Measurements from ENCODE around the gene CFAP97D2.
"Not testable (repeated sequence)": the region's sequence is repeated elsewhere in the genome, so short reads cannot be mapped to it uniquely, and the experiment has no call there.

Gene CFAP97D2

GRCh38 chr13:114198556-114198955 is 19.5 kb downstream of the CFAP97D2 start:
- DNase-seq (ENCODE audit: low read depth in 1 of 2, low spot score in 1 of 2), result no peak

- DNase-seq (ENCODE audit: low read depth in 1 of 2, low spot score in 1 of 2), result not testable (repeated sequence)
Measured at GRCh38 chr13:114199526-114199925, 20.5 kb downstream of the CFAP97D2 start.

GRCh38 chr13:114199954-114200353 is 20.9 kb downstream of the CFAP97D2 start:
- no peak for DNase-seq (ENCODE audit: low read depth in 1 of 2, low spot score in 1 of 2)

GRCh38 chr13:114200399-114200911 is 21.4 kb downstream of the CFAP97D2 start:
- DNase-seq (ENCODE audit: low read depth in 1 of 2, low spot score in 1 of 2), result no peak

GRCh38 chr13:114202581-114202980 is 23.5 kb downstream of the CFAP97D2 start:
- DNase-seq (ENCODE audit: low read depth in 1 of 2, low spot score in 1 of 2), result no peak

GRCh38 chr13:114203536-114203935 is 24.5 kb downstream of the CFAP97D2 start:
- no peak for DNase-seq (ENCODE audit: low read depth in 1 of 2, low spot score in 1 of 2)

- no peak for DNase-seq (ENCODE audit: low read depth in 1 of 2, low spot score in 1 of 2)
Measured at GRCh38 chr13:114204894-114205293, 25.8 kb downstream of the CFAP97D2 start.

GRCh38 chr13:114208134-114208533 is 29.1 kb downstream of the CFAP97D2 start:
- DNase-seq (ENCODE audit: low read depth in 1 of 2, low spot score in 1 of 2), result no peak

- no peak for DNase-seq (ENCODE audit: low read depth in 1 of 2, low spot score in 1 of 2)
Measured at GRCh38 chr13:114211446-114212157, 32.5 kb downstream of the CFAP97D2 start.

- DNase-seq (ENCODE audit: low read depth in 1 of 2, low spot score in 1 of 2), result no peak
Measured at GRCh38 chr13:114212158-114212495, 33.1 kb downstream of the CFAP97D2 start.

GRCh38 chr13:114213980-114214379 is 34.9 kb downstream of the CFAP97D2 start:
- DNase-seq (ENCODE audit: low read depth in 1 of 2, low spot score in 1 of 2), result no peak

- DNase-seq (ENCODE audit: low read depth in 1 of 2, low spot score in 1 of 2), result no peak
Measured at GRCh38 chr13:114219392-114219791, 40.3 kb downstream of the CFAP97D2 start.

GRCh38 chr13:114222461-114222968 is 43.5 kb downstream of the CFAP97D2 start:
- no peak for DNase-seq (ENCODE audit: low read depth in 1 of 2, low spot score in 1 of 2)

GRCh38 chr13:114224201-114224600 is 45.1 kb downstream of the CFAP97D2 start:
- no peak for DNase-seq (ENCODE audit: low read depth in 1 of 2, low spot score in 1 of 2)

- DNase-seq (ENCODE audit: low read depth in 1 of 2, low spot score in 1 of 2), result no peak
Measured at GRCh38 chr13:114225610-114226009, 46.6 kb downstream of the CFAP97D2 start.

- no peak for DNase-seq (ENCODE audit: low read depth in 1 of 2, low spot score in 1 of 2)
Measured at GRCh38 chr13:114226088-114226487, 47.0 kb downstream of the CFAP97D2 start.

GRCh38 chr13:114226699-114227323 is 47.8 kb downstream of the CFAP97D2 start:
- peak; percentile 74 to 75 for DNase-seq (ENCODE audit: low read depth in 1 of 2, low spot score in 1 of 2)

- no peak for DNase-seq (ENCODE audit: low read depth in 1 of 2, low spot score in 1 of 2)
Measured at GRCh38 chr13:114227528-114227927, 48.5 kb downstream of the CFAP97D2 start.

- no peak for DNase-seq (ENCODE audit: low read depth in 1 of 2, low spot score in 1 of 2)
Measured at GRCh38 chr13:114228176-114228575, 49.1 kb downstream of the CFAP97D2 start.

GRCh38 chr13:114229506-114229905 is 50.4 kb downstream of the CFAP97D2 start:
- DNase-seq (ENCODE audit: low read depth in 1 of 2, low spot score in 1 of 2), result no peak

GRCh38 chr13:114230117-114230516 is 51.1 kb downstream of the CFAP97D2 start:
- DNase-seq (ENCODE audit: low read depth in 1 of 2, low spot score in 1 of 2), result no peak

- DNase-seq (ENCODE audit: low read depth in 1 of 2, low spot score in 1 of 2), result no peak
Measured at GRCh38 chr13:114230575-114230974, 51.5 kb downstream of the CFAP97D2 start.
